ENCODE measurements around the gene C19orf18.

The C19orf18 gene

DNA sequence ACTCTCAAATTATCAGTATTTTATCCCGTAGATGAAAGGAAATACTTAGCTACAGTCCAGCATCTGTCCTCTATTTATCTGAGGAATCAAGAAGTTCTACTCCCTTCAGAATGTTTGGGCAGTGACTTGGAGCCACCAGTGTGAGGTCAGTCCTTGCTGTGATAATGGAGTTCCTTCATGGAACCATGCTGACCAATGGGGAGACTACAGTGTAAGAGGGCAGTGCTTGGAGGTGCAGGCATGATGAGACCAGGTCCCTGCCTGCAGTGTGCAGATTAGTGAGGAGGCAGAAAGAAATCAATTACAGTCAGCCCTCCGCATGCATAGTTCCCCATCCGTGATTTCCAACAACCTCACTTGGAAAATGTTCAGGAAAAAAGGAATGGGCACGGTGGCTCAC lies at the start of gene C19orf18:
Gene C19orf18, minus strand, starts transcription at position 101 of the 400 bp plus-strand sequence. CDS start 102 bp downstream, outside the sequence.
- TF ChIP-seq OSR1 (CRISPR knock-in tag; IDR thresholded peaks at IDR 0.05) (no peak), ZFP30 (CRISPR knock-in tag; IDR thresholded peaks at IDR 0.05) (no peak), ZC3H10 (CRISPR knock-in tag; IDR thresholded peaks at IDR 0.05) (no peak), TCF4 (CRISPR knock-in tag; IDR thresholded peaks at IDR 0.05; ENCODE audit: borderline replicate concordance) (no peak), ARNTL (CRISPR knock-in tag; IDR thresholded peaks at IDR 0.05; ENCODE audit: borderline replicate concordance, low read depth) (no peak), TOX (CRISPR knock-in tag; IDR thresholded peaks at IDR 0.05; ENCODE audit: borderline replicate concordance) (no peak), CSDC2 (CRISPR knock-in tag; IDR thresholded peaks at IDR 0.05) (no peak), ESRRG (CRISPR knock-in tag; IDR thresholded peaks at IDR 0.05) (no peak)
- ATAC-seq, result no peak

DNA sequence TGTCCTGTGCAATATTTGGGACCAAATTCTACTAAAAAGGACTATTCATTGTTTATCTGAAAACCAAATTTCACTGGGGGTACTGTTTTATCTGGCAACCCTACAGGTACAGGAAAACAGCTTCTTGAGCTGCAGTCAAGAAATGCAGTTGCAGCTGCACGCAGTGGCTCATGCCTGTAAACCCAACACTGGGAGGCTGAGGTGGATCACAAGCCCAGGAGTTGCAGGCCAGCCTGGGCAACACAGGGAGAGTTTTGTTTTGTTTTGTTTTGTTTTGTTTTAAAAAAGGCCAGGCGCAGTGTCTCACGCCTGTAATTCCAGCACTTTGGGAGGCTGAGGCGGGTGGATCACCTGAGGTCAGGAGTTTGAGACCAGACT lies 47.9 kb upstream of the C19orf18 start:
- ATAC-seq, result no peak
- TF ChIP-seq TOX (CRISPR knock-in tag; IDR thresholded peaks at IDR 0.05; ENCODE audit: borderline replicate concordance) (no peak), OSR1 (CRISPR knock-in tag; IDR thresholded peaks at IDR 0.05) (no peak)

- ATAC-seq, result peak; percentile 45; the same call in 2 of the 3 replicates
- no peak for TF ChIP-seq CSDC2 (CRISPR knock-in tag; IDR thresholded peaks at IDR 0.05)
- TF ChIP-seq RARB (CRISPR knock-in tag; IDR thresholded peaks at IDR 0.05), result no peak
- TF ChIP-seq BACH2 (CRISPR knock-in tag; IDR thresholded peaks at IDR 0.05; ENCODE audit: borderline replicate concordance), result no peak
- TF ChIP-seq, protein P1, sequence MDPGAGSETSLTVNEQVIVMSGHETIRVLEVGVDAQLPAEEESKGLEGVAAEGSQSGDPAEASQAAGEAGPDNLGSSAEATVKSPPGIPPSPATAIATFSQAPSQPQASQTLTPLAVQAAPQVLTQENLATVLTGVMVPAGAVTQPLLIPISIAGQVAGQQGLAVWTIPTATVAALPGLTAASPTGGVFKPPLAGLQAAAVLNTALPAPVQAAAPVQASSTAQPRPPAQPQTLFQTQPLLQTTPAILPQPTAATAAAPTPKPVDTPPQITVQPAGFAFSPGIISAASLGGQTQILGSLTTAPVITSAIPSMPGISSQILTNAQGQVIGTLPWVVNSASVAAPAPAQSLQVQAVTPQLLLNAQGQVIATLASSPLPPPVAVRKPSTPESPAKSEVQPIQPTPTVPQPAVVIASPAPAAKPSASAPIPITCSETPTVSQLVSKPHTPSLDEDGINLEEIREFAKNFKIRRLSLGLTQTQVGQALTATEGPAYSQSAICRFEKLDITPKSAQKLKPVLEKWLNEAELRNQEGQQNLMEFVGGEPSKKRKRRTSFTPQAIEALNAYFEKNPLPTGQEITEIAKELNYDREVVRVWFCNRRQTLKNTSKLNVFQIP (CRISPR knock-in tag; IDR thresholded peaks at IDR 0.05; ENCODE audit: borderline replicate concordance, low read depth), result no peak
- TF ChIP-seq ZFP30 (CRISPR knock-in tag; IDR thresholded peaks at IDR 0.05), result no peak
- TF ChIP-seq ZNF70 (CRISPR knock-in tag; IDR thresholded peaks at IDR 0.05), result no peak
- no peak for TF ChIP-seq ZNF8 (CRISPR knock-in tag; IDR thresholded peaks at IDR 0.05)
- no peak for TF ChIP-seq ZNF565 (CRISPR knock-in tag; conservative IDR thresholded peaks at IDR 0.05; ENCODE audit: low read depth)
- no peak for TF ChIP-seq TOX (CRISPR knock-in tag; IDR thresholded peaks at IDR 0.05; ENCODE audit: borderline replicate concordance)
- no peak for TF ChIP-seq CREB5 (CRISPR knock-in tag; IDR thresholded peaks at IDR 0.05; ENCODE audit: low read depth)
- TF ChIP-seq TCF4 (CRISPR knock-in tag; IDR thresholded peaks at IDR 0.05; ENCODE audit: borderline replicate concordance), result no peak
- TF ChIP-seq TSHZ2 (CRISPR knock-in tag; IDR thresholded peaks at IDR 0.05), result no peak
- TF ChIP-seq OSR1 (CRISPR knock-in tag; IDR thresholded peaks at IDR 0.05), result no peak
- no peak for TF ChIP-seq ISL1 (CRISPR knock-in tag; IDR thresholded peaks at IDR 0.05)
These were observed 47.4 kb upstream of the C19orf18 start for GRCh38 chr19:58021541-58022282.

DNA sequence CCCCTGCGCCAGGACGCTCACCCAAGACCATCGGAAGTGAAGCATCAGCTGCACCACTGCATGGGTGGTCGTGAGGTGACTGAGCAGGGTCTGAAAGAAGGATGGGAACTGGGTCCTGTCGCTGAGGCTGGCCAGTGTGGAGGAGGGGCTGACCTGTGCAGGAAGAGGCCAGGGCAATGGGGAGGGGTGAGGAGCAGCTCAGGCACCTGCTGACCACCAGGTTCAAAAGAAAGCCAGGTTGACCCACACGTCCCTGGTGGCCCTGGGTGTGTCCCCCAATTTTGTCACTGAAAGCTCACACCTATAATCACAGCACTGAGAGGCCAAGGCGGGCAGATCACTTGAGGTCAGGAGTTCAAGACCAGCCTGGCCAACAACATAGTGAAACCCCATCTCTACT lies 45.8 kb upstream of the C19orf18 start:
- no peak for ATAC-seq
- no peak for TF ChIP-seq SNAI2 (CRISPR knock-in tag; IDR thresholded peaks at IDR 0.05)
- no peak for TF ChIP-seq CSDC2 (CRISPR knock-in tag; IDR thresholded peaks at IDR 0.05)
- TF ChIP-seq GLIS3 (CRISPR knock-in tag; IDR thresholded peaks at IDR 0.05), result no peak
- no peak for TF ChIP-seq TSHZ2 (CRISPR knock-in tag; IDR thresholded peaks at IDR 0.05)
- TF ChIP-seq, protein P1 (CRISPR knock-in tag; IDR thresholded peaks at IDR 0.05; ENCODE audit: borderline replicate concordance, low read depth), result no peak
- TF ChIP-seq, protein P2, sequence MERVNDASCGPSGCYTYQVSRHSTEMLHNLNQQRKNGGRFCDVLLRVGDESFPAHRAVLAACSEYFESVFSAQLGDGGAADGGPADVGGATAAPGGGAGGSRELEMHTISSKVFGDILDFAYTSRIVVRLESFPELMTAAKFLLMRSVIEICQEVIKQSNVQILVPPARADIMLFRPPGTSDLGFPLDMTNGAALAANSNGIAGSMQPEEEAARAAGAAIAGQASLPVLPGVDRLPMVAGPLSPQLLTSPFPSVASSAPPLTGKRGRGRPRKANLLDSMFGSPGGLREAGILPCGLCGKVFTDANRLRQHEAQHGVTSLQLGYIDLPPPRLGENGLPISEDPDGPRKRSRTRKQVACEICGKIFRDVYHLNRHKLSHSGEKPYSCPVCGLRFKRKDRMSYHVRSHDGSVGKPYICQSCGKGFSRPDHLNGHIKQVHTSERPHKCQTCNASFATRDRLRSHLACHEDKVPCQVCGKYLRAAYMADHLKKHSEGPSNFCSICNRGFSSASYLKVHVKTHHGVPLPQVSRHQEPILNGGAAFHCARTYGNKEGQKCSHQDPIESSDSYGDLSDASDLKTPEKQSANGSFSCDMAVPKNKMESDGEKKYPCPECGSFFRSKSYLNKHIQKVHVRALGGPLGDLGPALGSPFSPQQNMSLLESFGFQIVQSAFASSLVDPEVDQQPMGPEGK (CRISPR knock-in tag; IDR thresholded peaks at IDR 0.05; ENCODE audit: borderline replicate concordance), result no peak
- TF ChIP-seq PPARA (CRISPR knock-in tag; IDR thresholded peaks at IDR 0.05; ENCODE audit: borderline replicate concordance), result no peak
- TF ChIP-seq BACH2 (CRISPR knock-in tag; IDR thresholded peaks at IDR 0.05; ENCODE audit: borderline replicate concordance), result no peak
- TF ChIP-seq ZC3H10 (CRISPR knock-in tag; IDR thresholded peaks at IDR 0.05), result no peak
- TF ChIP-seq ISL1 (CRISPR knock-in tag; IDR thresholded peaks at IDR 0.05), result no peak
- no peak for TF ChIP-seq ZNF70 (CRISPR knock-in tag; IDR thresholded peaks at IDR 0.05)
- no peak for TF ChIP-seq RARB (CRISPR knock-in tag; IDR thresholded peaks at IDR 0.05)
- no peak for TF ChIP-seq ZNF8 (CRISPR knock-in tag; IDR thresholded peaks at IDR 0.05)
- no peak for TF ChIP-seq ESRRG (CRISPR knock-in tag; IDR thresholded peaks at IDR 0.05)

All from SK-N-SH treated with all-trans-retinoic acid at 6 μM for 48 hours (cell line).